Measurements from ENCODE around the gene MYPN. TPM values are rescaled to one million over a fixed set of nuclear protein-coding genes. Genes with fewer than 3 reads are reported as not detected.
A peak's percentile ranks its signal among the peaks of the same experiment; 100 is the strongest.

Gene MYPN
- total and polyA plus RNA-seq, 11 donors = 33.4 to 240 (median 152) TPM

DNA sequence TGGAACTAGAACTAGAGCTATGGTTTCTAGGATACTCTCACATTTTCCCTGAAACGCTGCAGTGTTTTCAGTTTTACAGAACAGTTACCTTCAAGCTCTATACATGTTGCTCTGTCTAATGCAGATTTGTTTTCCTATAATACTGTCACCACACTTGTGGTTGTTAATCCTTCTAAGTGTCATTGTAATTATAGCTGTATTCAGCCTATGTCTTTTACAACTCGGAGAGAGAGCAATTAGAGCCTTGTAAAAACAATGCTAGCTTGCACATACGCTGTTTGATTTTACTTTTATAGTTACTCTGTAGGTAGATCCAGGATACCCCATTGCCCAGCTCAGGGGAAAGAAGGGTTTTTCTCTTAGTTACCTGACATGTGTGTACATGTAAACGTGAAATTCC lies 67.5 kb downstream of the MYPN start:
- Histone ChIP-seq H3K4me3 (no peak overlapping the region), H3K36me3 (peaks cover 0 to 74% (median 20%) of the 10 kb centered on the region in 9 donors), H3K27me3 (no peaks in the 10 kb centered on the region), H3K9me3 (no peaks in the 10 kb centered on the region), H3K4me1 (no peaks in the 10 kb centered on the region), H3K27ac (no peak overlapping the region)
- WGBS, 4 donors = 83 to 92% (median 90%) methylated on average over 4 of the region's 4 CpGs
- ATAC-seq = no peak
- intact Hi-C loops (cut with DNase I) = no loop called here
- no peak for DNase-seq
- TF ChIP-seq POLR2A (IDR thresholded peaks at IDR 0.05) = no peak
- TF ChIP-seq, protein P1, sequence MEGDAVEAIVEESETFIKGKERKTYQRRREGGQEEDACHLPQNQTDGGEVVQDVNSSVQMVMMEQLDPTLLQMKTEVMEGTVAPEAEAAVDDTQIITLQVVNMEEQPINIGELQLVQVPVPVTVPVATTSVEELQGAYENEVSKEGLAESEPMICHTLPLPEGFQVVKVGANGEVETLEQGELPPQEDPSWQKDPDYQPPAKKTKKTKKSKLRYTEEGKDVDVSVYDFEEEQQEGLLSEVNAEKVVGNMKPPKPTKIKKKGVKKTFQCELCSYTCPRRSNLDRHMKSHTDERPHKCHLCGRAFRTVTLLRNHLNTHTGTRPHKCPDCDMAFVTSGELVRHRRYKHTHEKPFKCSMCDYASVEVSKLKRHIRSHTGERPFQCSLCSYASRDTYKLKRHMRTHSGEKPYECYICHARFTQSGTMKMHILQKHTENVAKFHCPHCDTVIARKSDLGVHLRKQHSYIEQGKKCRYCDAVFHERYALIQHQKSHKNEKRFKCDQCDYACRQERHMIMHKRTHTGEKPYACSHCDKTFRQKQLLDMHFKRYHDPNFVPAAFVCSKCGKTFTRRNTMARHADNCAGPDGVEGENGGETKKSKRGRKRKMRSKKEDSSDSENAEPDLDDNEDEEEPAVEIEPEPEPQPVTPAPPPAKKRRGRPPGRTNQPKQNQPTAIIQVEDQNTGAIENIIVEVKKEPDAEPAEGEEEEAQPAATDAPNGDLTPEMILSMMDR (IDR thresholded peaks at IDR 0.05) = no peak

DNA sequence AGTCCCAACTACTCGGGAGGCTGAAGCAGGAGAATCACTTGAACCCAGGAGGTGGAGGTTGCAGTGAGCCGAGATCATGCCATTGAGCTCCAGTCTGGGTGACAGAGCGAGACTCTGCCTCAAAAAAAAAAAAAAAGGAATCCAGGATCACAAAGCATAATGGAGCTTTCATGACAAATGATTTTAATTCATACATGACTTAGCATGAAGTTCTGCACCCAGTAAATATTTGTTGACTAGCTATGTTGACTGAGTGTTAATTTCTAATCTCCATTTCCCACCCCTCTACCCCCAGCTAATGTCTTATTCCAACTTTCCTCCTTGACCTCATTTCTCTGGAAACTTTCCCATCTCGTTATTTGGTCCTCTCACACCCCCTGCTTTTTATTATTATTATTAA lies 69.3 kb downstream of the MYPN start:
- Histone ChIP-seq H3K4me3 (no peak overlapping the region), H3K27me3 (no peaks in the 10 kb centered on the region), H3K4me1 (no peaks in the 10 kb centered on the region), H3K27ac (no peak overlapping the region), H3K9me3 (no peaks in the 10 kb centered on the region), H3K36me3 (peaks cover 0 to 66% (median 14%) of the 10 kb centered on the region in 9 donors)
- 76 to 89% (median 84%) methylated on average over 4 of the region's 4 CpGs for WGBS, 4 donors
- DNase-seq (no peak), ATAC-seq (no peak)
- TF ChIP-seq, protein P1 (IDR thresholded peaks at IDR 0.05) = no peak
- TF ChIP-seq POLR2A (IDR thresholded peaks at IDR 0.05) = no peak
- intact Hi-C loops (cut with DNase I) = no loop called here

DNA sequence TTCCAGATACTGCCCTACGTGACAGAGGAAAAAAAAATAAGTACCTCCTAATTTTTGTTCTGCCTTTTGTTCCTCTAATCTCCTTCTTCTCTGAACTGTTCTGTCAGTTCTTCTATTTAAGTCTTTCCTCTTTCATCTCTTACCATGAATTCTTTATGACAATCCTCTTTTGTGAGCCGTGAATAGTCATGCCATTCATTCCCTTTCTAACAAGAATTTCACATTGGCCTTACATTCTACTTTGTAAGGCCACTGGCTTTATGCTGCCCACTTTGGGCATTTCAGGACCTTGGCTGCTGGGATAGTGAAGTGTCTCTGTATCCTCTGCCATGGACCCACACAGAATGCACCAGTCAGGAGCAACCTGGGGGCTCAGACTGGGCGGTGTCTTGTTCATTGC lies 69.7 kb downstream of the MYPN start:
- DNase-seq (no peak), ATAC-seq (peak in 1 of 4 donors; percentile 14)
- peaks cover 0 to 62% (median 12%) of the 10 kb centered on the region in 9 donors for H3K36me3 ChIP-seq
- intact Hi-C loops (cut with DNase I) = no loop called here
- H3K27ac ChIP-seq = no peak overlapping the region
- no peak overlapping the region for H3K4me3 ChIP-seq
- WGBS, 4 donors = 63 to 79% (median 74%) methylated on average over 3 of the region's 3 CpGs
- no peaks in the 10 kb centered on the region for H3K9me3 ChIP-seq
- H3K27me3 ChIP-seq = no peaks in the 10 kb centered on the region
- H3K4me1 ChIP-seq = no peaks in the 10 kb centered on the region
- TF ChIP-seq, protein P1 (IDR thresholded peaks at IDR 0.05) = no peak
- no peak for TF ChIP-seq POLR2A (IDR thresholded peaks at IDR 0.05)

DNA sequence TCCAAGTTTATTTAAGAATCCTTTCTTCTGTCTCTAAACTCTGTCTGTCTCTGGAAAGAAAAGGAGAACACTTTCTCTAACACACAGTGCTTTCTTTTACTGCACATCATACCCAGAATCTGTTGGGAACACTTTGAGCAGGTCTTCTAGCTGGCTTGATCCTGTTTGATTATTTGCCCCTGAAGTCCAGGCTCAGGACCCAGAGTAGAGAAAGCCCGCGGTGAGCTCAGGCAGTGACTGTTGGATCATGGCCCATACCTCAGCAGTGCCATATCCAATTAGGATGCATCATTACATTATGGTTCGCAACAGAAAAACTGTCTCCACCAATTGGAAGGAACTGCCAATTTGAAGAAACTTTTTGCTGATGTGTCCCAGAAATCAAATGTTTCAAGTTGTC lies 71.2 kb downstream of the MYPN start:
- peaks cover 0 to 3% (median 0%) of the 10 kb centered on the region in 12 donors for H3K4me1 ChIP-seq
- no peak overlapping the region for H3K27ac ChIP-seq
- H3K27me3 ChIP-seq = no peaks in the 10 kb centered on the region
- ATAC-seq (no peak), DNase-seq (no peak)
- H3K36me3 ChIP-seq = peaks cover 0 to 47% (median 3%) of the 10 kb centered on the region in 9 donors
- H3K9me3 ChIP-seq = no peaks in the 10 kb centered on the region
- intact Hi-C loops (cut with DNase I) = no loop called here
- no peak for TF ChIP-seq POLR2A (IDR thresholded peaks at IDR 0.05)
- TF ChIP-seq, protein P1 (IDR thresholded peaks at IDR 0.05) = no peak
- 77 to 91% (median 82%) methylated on average over 3 of the region's 3 CpGs for WGBS, 4 donors
- no peak overlapping the region for H3K4me3 ChIP-seq
